ENCODE data around the gene LGALS7B. TPM values are rescaled to one million over a fixed set of nuclear protein-coding genes. Genes with fewer than 3 reads are reported as not detected.

Gene LGALS7B
- total RNA-seq, 3 donors from 2014 or later (not counting 1 experiment from before 2014, with no cell fraction given) = not detected

- 89% methylated on average over 19 of the region's 19 CpGs for WGBS (ENCODE audit: insufficient coverage)
- peaks cover 80% of the 10 kb centered on the region for H3K36me3 ChIP-seq (ENCODE audit: control insufficient read depth, insufficient read depth, low read length)
- peaks cover 18 to 40% of the 10 kb centered on the region in 2 donors for H3K4me1 Mint-ChIP-seq
- H3K4me3 Mint-ChIP-seq = no peak overlapping the region
- no peaks in the 10 kb centered on the region for H3K27me3 ChIP-seq (ENCODE audit: control insufficient read depth, insufficient read depth, low read length)
- no peak overlapping the region for H3K27ac ChIP-seq (ENCODE audit: low read length)
- H3K36me3 Mint-ChIP-seq = peaks cover 12% of the 10 kb centered on the region
- ATAC-seq = no peak
- no peak for TF ChIP-seq CTCF (IDR thresholded peaks at IDR 0.05)
- intact Hi-C loops (cut with micrococcal nuclease) = no loop called here
- no peak overlapping the region for H3K4me3 ChIP-seq (ENCODE audit: low read length)
- no peaks in the 10 kb centered on the region for H3K9me3 ChIP-seq (ENCODE audit: control insufficient read depth, insufficient read depth, low read length)
- peaks cover 26% of the 10 kb centered on the region for H3K4me1 ChIP-seq (ENCODE audit: control insufficient read depth, insufficient read depth, low read length)
- no peak for DNase-seq
- no peaks in the 10 kb centered on the region for H3K9me3 Mint-ChIP-seq
- peak overlapping the region in 1 of 2 donors; percentile 47 for H3K27ac Mint-ChIP-seq
- no peaks in the 10 kb centered on the region for H3K27me3 Mint-ChIP-seq (ENCODE audit: low read depth in 2 of 2)
Measured at GRCh38 chr19:38838208-38838985, 49.4 kb downstream of the LGALS7B start.

- ATAC-seq = no peak
- Histone ChIP-seq H3K36me3 (ENCODE audit: control insufficient read depth, insufficient read depth, low read length) (peaks cover 87% of the 10 kb centered on the region), H3K27me3 (ENCODE audit: control insufficient read depth, insufficient read depth, low read length) (no peaks in the 10 kb centered on the region), H3K4me1 (ENCODE audit: control insufficient read depth, insufficient read depth, low read length) (peaks cover 34% of the 10 kb centered on the region), H3K9me3 (ENCODE audit: control insufficient read depth, insufficient read depth, low read length) (no peaks in the 10 kb centered on the region), H3K4me3 (ENCODE audit: low read length) (no peak overlapping the region), H3K27ac (ENCODE audit: low read length) (no peak overlapping the region)
- peaks cover 18% of the 10 kb centered on the region for H3K36me3 Mint-ChIP-seq
- no peak overlapping the region for H3K4me3 Mint-ChIP-seq
- DNase-seq = no peak
- H3K4me1 Mint-ChIP-seq = peaks cover 26 to 48% of the 10 kb centered on the region in 2 donors
- WGBS (ENCODE audit: insufficient coverage) = 98% methylated on average over 12 of the region's 12 CpGs
- H3K9me3 Mint-ChIP-seq = no peaks in the 10 kb centered on the region
- intact Hi-C loops (cut with micrococcal nuclease) = no loop called here
- no peaks in the 10 kb centered on the region for H3K27me3 Mint-ChIP-seq (ENCODE audit: low read depth in 2 of 2)
- no peak for TF ChIP-seq CTCF (IDR thresholded peaks at IDR 0.05)
- peak overlapping the region; percentile 47 to 72 for H3K27ac Mint-ChIP-seq
Measured at GRCh38 chr19:38838986-38839761, 50.2 kb downstream of the LGALS7B start.

- intact Hi-C loops (cut with micrococcal nuclease) = no loop called here
- H3K9me3 Mint-ChIP-seq = no peaks in the 10 kb centered on the region
- peak overlapping the region; percentile 35 for H3K4me3 Mint-ChIP-seq
- Histone ChIP-seq H3K9me3 (ENCODE audit: control insufficient read depth, insufficient read depth, low read length) (no peaks in the 10 kb centered on the region), H3K4me1 (ENCODE audit: control insufficient read depth, insufficient read depth, low read length) (peaks cover 37% of the 10 kb centered on the region), H3K36me3 (ENCODE audit: control insufficient read depth, insufficient read depth, low read length) (peaks cover 96% of the 10 kb centered on the region), H3K27ac (ENCODE audit: low read length) (no peak overlapping the region), H3K27me3 (ENCODE audit: control insufficient read depth, insufficient read depth, low read length) (no peaks in the 10 kb centered on the region), H3K4me3 (ENCODE audit: low read length) (no peak overlapping the region)
- H3K27me3 Mint-ChIP-seq (ENCODE audit: low read depth in 2 of 2) = no peaks in the 10 kb centered on the region
- TF ChIP-seq CTCF (IDR thresholded peaks at IDR 0.05) = no peak
- H3K4me1 Mint-ChIP-seq = peaks cover 32 to 54% of the 10 kb centered on the region in 2 donors
- ATAC-seq (no peak), DNase-seq (no peak)
- peak overlapping the region; percentile 83 to 99 for H3K27ac Mint-ChIP-seq
- peaks cover 25% of the 10 kb centered on the region for H3K36me3 Mint-ChIP-seq
- 88% methylated on average over 20 of the region's 28 CpGs for WGBS (ENCODE audit: insufficient coverage)
Measured at GRCh38 chr19:38839816-38840582, 51.0 kb downstream of the LGALS7B start.

Data from natural killer cell (primary cell).